Measurements from ENCODE around the gene COL9A3. TPM values are rescaled to one million over a fixed set of nuclear protein-coding genes. Genes with fewer than 3 reads are reported as not detected.

The COL9A3 gene
- total RNA-seq, 4 donors from 2014 or later = 8.8 to 29.9 (median 14.3) TPM

DNA sequence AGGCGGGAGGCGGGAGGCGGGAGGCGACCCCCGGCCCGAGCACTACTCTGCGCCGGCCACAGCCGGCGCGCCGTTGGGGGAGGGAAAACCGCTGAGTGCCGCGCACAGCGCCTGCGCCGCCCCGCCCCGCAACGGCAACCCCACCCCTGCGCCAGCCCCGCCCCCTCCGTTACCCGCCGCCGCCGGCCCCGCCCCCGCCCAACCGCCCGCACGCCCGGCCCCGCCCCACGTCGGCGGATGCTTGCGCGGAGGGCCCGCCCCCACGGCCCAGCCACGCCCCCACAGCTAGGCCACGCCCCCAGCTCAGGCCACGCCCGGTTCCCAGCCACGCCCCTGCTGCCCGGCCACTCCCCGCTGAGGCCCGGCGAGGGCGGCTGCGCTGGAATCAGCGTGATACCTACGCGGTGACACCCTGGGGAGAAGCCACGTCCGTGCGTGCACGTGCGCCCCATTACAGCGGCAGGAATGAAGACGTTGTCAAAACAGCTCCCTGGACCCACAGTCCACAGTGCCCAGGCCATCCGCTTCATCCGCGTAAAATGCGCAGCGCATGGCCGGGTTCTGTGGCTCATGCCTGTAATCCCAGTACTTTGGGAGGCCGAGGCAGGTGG is 45.0 kb downstream of the COL9A3 start, which contains the start of gene TCFL5:
TCFL5 (minus strand) TSS at position 97 of the 611 bp plus-strand sequence. CDS start 152 bp downstream, outside the sequence.
- ATAC-seq = peak; percentile 91
- Histone ChIP-seq H3K27me3 (no peaks in the 10 kb centered on the region), H3K4me3 (peak within 1 kb of the TSS; percentile 30 to 56), H3K4me1 (peaks cover 0 to 27% (median 7%) of the 10 kb centered on the region in 3 donors), H3K27ac (peak within 1 kb of the TSS in 3 of 4 donors; percentile 60 to 77 (median 64)), H3K36me3 (peaks cover 0 to 14% of the 10 kb centered on the region in 2 donors), H3K9me3 (no peaks in the 10 kb centered on the region)
- no CpG with 5 or more reads among the region's 70 CpGs for WGBS, 2 donors (ENCODE audit: low coverage in 1 of 2)
- TF ChIP-seq, protein P1, sequence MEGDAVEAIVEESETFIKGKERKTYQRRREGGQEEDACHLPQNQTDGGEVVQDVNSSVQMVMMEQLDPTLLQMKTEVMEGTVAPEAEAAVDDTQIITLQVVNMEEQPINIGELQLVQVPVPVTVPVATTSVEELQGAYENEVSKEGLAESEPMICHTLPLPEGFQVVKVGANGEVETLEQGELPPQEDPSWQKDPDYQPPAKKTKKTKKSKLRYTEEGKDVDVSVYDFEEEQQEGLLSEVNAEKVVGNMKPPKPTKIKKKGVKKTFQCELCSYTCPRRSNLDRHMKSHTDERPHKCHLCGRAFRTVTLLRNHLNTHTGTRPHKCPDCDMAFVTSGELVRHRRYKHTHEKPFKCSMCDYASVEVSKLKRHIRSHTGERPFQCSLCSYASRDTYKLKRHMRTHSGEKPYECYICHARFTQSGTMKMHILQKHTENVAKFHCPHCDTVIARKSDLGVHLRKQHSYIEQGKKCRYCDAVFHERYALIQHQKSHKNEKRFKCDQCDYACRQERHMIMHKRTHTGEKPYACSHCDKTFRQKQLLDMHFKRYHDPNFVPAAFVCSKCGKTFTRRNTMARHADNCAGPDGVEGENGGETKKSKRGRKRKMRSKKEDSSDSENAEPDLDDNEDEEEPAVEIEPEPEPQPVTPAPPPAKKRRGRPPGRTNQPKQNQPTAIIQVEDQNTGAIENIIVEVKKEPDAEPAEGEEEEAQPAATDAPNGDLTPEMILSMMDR (IDR thresholded peaks at IDR 0.05) = no peak
- peak; percentile 28 for TF ChIP-seq POLR2AphosphoS5 (IDR thresholded peaks at IDR 0.05)
- TF ChIP-seq EP300 (IDR thresholded peaks at IDR 0.05) = no peak
- no peak for TF ChIP-seq POLR2A (IDR thresholded peaks at IDR 0.05)

DNA sequence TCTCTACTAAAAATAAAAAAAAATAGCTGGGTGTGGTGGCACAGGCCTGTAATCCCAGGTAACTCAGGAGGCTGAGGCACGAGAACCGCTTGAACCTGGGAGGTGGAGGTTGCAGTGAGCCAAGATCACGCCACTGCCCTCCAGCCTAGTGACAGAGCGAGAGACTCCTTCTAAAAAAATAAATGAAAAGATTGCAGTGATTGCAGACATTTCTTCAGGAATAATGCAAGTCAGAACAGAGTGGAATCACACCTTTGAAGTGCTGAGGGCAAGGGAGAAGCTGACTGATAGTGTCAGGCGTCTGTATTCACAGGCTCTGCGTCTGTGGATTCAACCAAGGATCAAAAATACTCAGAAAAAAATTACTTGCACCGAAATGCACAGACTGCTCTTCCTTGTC is 47.4 kb downstream of the COL9A3 start:
- no peaks in the 10 kb centered on the region for H3K36me3 ChIP-seq
- no peaks in the 10 kb centered on the region for H3K27me3 ChIP-seq
- H3K27ac ChIP-seq = no peak overlapping the region
- 94 to 95% methylated on average over 3 to 7 of the region's 7 CpGs for WGBS, 2 donors (ENCODE audit: low coverage in 1 of 2)
- peaks cover 0 to 24% (median 7%) of the 10 kb centered on the region in 3 donors for H3K4me1 ChIP-seq
- H3K9me3 ChIP-seq = no peaks in the 10 kb centered on the region
- ATAC-seq = no peak
- no peak for TF ChIP-seq POLR2A (IDR thresholded peaks at IDR 0.05)
- TF ChIP-seq EP300 (IDR thresholded peaks at IDR 0.05) = no peak
- TF ChIP-seq, protein P1 (IDR thresholded peaks at IDR 0.05) = no peak
- TF ChIP-seq POLR2AphosphoS5 (IDR thresholded peaks at IDR 0.05) = no peak
- H3K4me3 ChIP-seq = no peak overlapping the region

DNA sequence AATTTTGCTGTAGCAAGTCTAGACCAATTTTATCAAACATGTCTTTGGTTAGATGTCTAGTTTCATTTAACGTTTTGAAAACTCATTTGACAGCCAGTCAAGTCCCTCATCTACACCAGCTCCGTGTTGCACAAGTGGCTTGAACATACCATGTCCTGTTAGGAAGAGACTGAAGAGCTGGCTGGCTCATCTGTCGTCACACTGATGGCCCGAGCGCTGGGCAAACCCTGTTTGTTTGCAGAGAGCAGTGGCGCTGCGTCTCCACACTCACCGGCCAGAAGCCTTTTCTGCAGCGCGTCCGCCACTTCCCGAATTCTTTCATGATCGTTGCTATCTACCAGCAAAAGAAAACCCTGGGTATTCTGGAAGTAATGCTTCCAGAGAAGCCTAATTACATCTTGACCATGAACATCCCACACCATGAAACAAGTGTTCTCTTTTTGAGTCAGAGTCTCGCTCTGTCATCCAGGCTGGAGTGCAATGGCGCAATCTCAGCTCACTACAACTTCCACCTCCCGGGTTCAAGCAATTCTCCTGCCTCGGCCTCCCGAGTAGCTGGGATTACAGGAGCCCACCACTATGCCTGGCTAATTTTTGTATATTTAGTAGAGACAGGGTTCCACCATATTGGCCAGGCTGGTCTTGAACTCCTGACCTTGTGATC is 55.5 kb downstream of the COL9A3 start:
- TF ChIP-seq EP300 (IDR thresholded peaks at IDR 0.05) = no peak
- Histone ChIP-seq H3K36me3 (no peaks in the 10 kb centered on the region), H3K4me1 (peaks cover 0 to 30% (median 15%) of the 10 kb centered on the region in 3 donors), H3K27ac (no peak overlapping the region), H3K9me3 (no peaks in the 10 kb centered on the region), H3K27me3 (no peaks in the 10 kb centered on the region), H3K4me3 (no peak overlapping the region)
- ATAC-seq = no peak
- 78 to 85% methylated on average over 13 to 17 of the region's 18 CpGs for WGBS, 2 donors (ENCODE audit: low coverage in 1 of 2)

DNA sequence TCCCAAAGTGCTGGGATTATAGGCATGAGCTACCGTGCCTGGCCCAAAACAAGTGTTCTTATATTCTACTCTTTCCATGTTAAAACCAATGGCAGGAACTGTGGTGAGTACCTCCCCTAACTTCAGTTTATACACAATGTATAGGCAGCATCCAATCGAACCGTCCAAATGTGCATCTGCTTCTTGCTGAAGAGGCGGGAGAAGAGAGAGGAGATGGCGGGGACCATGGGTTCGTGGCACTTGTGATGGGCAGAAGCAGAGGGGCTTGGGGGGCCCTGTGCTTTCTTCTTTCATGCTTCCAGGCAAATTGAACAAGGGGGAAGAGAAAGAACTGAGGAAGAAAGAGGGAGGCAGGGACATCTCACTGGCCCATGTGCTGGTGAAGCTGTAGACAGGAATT is 56.0 kb downstream of the COL9A3 start:
- 77% methylated on average over 6 of the region's 6 CpGs; no CpG with 5 or more reads in 1 of the 2 donors for WGBS, 2 donors (ENCODE audit: low coverage in 1 of 2)
- H3K36me3 ChIP-seq = no peaks in the 10 kb centered on the region
- peaks cover 0 to 32% (median 16%) of the 10 kb centered on the region in 3 donors for H3K4me1 ChIP-seq
- H3K27me3 ChIP-seq = no peaks in the 10 kb centered on the region
- ATAC-seq = no peak
- TF ChIP-seq, protein P1 (IDR thresholded peaks at IDR 0.05) = no peak
- no peak overlapping the region for H3K27ac ChIP-seq
- H3K9me3 ChIP-seq = no peaks in the 10 kb centered on the region
- H3K4me3 ChIP-seq = no peak overlapping the region

GRCh38 chr20:62873280-62873679 is 56.4 kb downstream of the COL9A3 start:
- Histone ChIP-seq H3K9me3 (no peaks in the 10 kb centered on the region), H3K27me3 (no peaks in the 10 kb centered on the region), H3K27ac (peak overlapping the region in 1 of 4 donors; percentile 58), H3K4me3 (no peak overlapping the region), H3K4me1 (peaks cover 0 to 32% (median 16%) of the 10 kb centered on the region in 3 donors), H3K36me3 (no peaks in the 10 kb centered on the region)
- WGBS, 2 donors (ENCODE audit: low coverage in 1 of 2) = 55 to 77% methylated on average over 3 to 7 of the region's 7 CpGs
- TF ChIP-seq POLR2A (IDR thresholded peaks at IDR 0.05) = no peak
- no peak for TF ChIP-seq POLR2AphosphoS5 (IDR thresholded peaks at IDR 0.05)
- TF ChIP-seq EP300 (IDR thresholded peaks at IDR 0.05) = no peak
- TF ChIP-seq, protein P1 (IDR thresholded peaks at IDR 0.05) = no peak
- no peak for ATAC-seq
